ENCODE results near the gene HTR3B.
"Not testable (repeated sequence)": the region's sequence is repeated elsewhere in the genome, so short reads cannot be mapped to it uniquely, and the experiment has no call there.

Gene HTR3B

GRCh38 chr11:113885897-113886296, 18.7 kb upstream of the HTR3B start:
- DNase-seq, result no peak

GRCh38 chr11:113888848-113889247, 15.7 kb upstream of the HTR3B start:
- no peak for DNase-seq

- no peak for DNase-seq
Measured at GRCh38 chr11:113894421-113894996, 10.1 kb upstream of the HTR3B start.

GRCh38 chr11:113895367-113896155, 9.0 kb upstream of the HTR3B start:
- DNase-seq, result no peak

GRCh38 chr11:113896156-113896879, 8.3 kb upstream of the HTR3B start:
- no peak for DNase-seq

- DNase-seq, result no peak
Measured at GRCh38 chr11:113901141-113901540, 3.5 kb upstream of the HTR3B start.

GRCh38 chr11:113906038-113906437, 1.4 kb downstream of the HTR3B start:
- DNase-seq, result no peak

GRCh38 chr11:113906516-113906915, 1.9 kb downstream of the HTR3B start:
- DNase-seq, result no peak

GRCh38 chr11:113907152-113907551, 2.6 kb downstream of the HTR3B start:
- DNase-seq, result no peak

GRCh38 chr11:113907681-113908080, 3.1 kb downstream of the HTR3B start:
- no peak for DNase-seq

- no peak for DNase-seq
Measured at GRCh38 chr11:113908098-113908497, 3.5 kb downstream of the HTR3B start.

- DNase-seq, result not testable (repeated sequence)
Measured at GRCh38 chr11:113911491-113911890, 6.9 kb downstream of the HTR3B start.

- DNase-seq, result no peak
Measured at GRCh38 chr11:113923572-113923971, 19.0 kb downstream of the HTR3B start.

GRCh38 chr11:113926273-113927197, 21.9 kb downstream of the HTR3B start:
- DNase-seq, result no peak

- no peak for DNase-seq
Measured at GRCh38 chr11:113928311-113928710, 23.7 kb downstream of the HTR3B start.

GRCh38 chr11:113932788-113933187, 28.2 kb downstream of the HTR3B start:
- DNase-seq, result no peak

- not testable (repeated sequence) for DNase-seq
Measured at GRCh38 chr11:113934193-113934592, 29.6 kb downstream of the HTR3B start.

- DNase-seq, result no peak
Measured at GRCh38 chr11:113934761-113935160, 30.2 kb downstream of the HTR3B start.

- no peak for DNase-seq
Measured at GRCh38 chr11:113935858-113936257, 31.3 kb downstream of the HTR3B start.

GRCh38 chr11:113937918-113938317, 33.3 kb downstream of the HTR3B start:
- no peak for DNase-seq

- no peak for DNase-seq
Measured at GRCh38 chr11:113942256-113942655, 37.7 kb downstream of the HTR3B start.

- DNase-seq, result not testable (repeated sequence)
Measured at GRCh38 chr11:113946162-113946561, 41.6 kb downstream of the HTR3B start.

GRCh38 chr11:113947994-113948393, 43.4 kb downstream of the HTR3B start:
- peak; percentile 47 for DNase-seq
